MCF 10A (cell line): ENCODE data around the gene MPEG1. TPM values are rescaled to one million over a fixed set of nuclear protein-coding genes. Genes with fewer than 3 reads are reported as not detected.

Source experiments
- BruUV-seq: library from RNA; stranded (reverse); fragments of 400-500 nt; replicated peaks from 2 replicates; lab custom pipeline; 2021; lab: Mats Ljungman, UMichigan
- CTCF ChIA-PET: fragments of 300-600 bp; sonication (Branson Sonifier 250); formaldehyde crosslinking; extraction: SDS; loops from one replicate; lab custom pipeline; 2021; ENCODE audit warnings: antibody characterized with exemption, inconsistent platforms; lab: Yijun Ruan, JAX
- POLR2A ChIA-PET: fragments of 300-600, 350-650 bp; sonication (Branson Sonifier 250); formaldehyde crosslinking; extraction: SDS; loops from one replicate; lab custom pipeline; 2020; ENCODE audit warnings: antibody characterized with exemption, inconsistent platforms; lab: Yijun Ruan, JAX
- DNase-seq: peaks from one replicate; pipeline ENCODE4 v3.0.0-alpha.2; 2018; ENCODE audit not compliant: unreplicated experiment
- H3K27ac Mint-ChIP-seq: one replicate; pipeline ENCODE4 v1.8.0; 2022; ENCODE audit warnings: mild to moderate bottlenecking, low read depth, mixed read lengths; ENCODE audit not compliant: unreplicated experiment
- H3K27me3 Mint-ChIP-seq: one replicate; pipeline ENCODE4 v1.8.0; 2022; ENCODE audit warnings: mixed read lengths; ENCODE audit not compliant: insufficient read depth, unreplicated experiment
- H3K36me3 Mint-ChIP-seq: one replicate; pipeline ENCODE4 v1.8.0; 2022; ENCODE audit warnings: mild to moderate bottlenecking, moderate library complexity, mixed read lengths; ENCODE audit not compliant: insufficient read depth, unreplicated experiment
- H3K4me1 Mint-ChIP-seq: one replicate; pipeline ENCODE4 v1.8.0; 2022; ENCODE audit warnings: mixed read lengths; ENCODE audit not compliant: insufficient read depth, unreplicated experiment
- H3K4me3 Mint-ChIP-seq: one replicate; pipeline ENCODE4 v1.8.0; 2022; ENCODE audit warnings: mild to moderate bottlenecking, moderate library complexity, mixed read lengths; ENCODE audit not compliant: unreplicated experiment
- H3K9me3 Mint-ChIP-seq: one replicate; pipeline ENCODE4 v1.8.0; 2022; ENCODE audit warnings: mixed read lengths; ENCODE audit not compliant: unreplicated experiment
- intact Hi-C: fragments of 100-400 bp; cut with micrococcal nuclease; formaldehyde crosslinking; loops from 2 replicates; pipeline ENCODE4 v1.14.1; 2022
- total RNA-seq: library from RNA; stranded (reverse); gene quantifications from 2 replicates; pipeline ENCODE4 v1.2.3, GENCODE V29; 2022
- TF ChIP-seq, protein P1 (sequence below): fragments of 200-600 bp; IDR thresholded peaks from one replicate; pipeline ENCODE4 v1.8.0; 2022; ENCODE audit warnings: antibody characterized with exemption, mild to moderate bottlenecking; ENCODE audit not compliant: unreplicated experiment

MPEG1 gene
- total RNA-seq, 1 experiment from 2014 or later = not detected

DNA sequence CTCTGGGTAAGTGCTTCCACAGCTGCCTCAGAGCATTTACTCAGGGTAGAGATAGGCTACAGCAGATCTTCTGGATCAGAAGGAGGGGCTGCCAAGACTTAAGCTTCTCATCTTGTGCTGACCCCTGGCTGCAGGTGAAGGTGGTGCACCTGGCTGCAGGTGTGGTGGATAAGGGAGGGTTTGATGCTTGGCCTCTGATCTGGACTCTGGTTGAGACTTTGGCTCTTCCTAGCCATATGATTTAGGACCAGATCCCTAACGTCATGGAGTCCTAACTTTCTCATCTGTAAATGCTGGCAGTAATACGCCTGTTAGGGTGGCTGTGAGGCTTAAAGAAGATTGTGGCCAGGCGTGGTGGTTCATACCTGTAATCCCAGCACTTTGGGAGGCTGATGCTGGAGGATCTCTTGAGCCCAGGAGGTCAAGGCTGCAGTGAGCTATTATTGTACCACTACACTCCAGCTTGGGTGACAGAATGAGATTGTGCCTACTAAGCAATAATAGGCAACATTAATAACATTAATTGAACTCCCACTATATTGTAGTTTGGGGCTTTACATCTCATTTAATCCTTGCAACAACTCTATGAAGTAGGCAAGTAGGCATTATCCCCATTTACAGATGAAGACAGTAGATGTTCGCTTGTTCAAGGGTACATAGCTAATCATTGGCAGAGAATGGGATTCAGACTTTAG lies 30.1 kb downstream of the MPEG1 start:
- no TSS peak for BruUV-seq
- CTCF ChIA-PET = interaction anchor here (0.6 to 27.3 kb wide), 10 partner anchors 9 to 642 kb away, joined by 3 to 530 read pairs (median 3); partner anchors contain the start of gene DTX4

DNA sequence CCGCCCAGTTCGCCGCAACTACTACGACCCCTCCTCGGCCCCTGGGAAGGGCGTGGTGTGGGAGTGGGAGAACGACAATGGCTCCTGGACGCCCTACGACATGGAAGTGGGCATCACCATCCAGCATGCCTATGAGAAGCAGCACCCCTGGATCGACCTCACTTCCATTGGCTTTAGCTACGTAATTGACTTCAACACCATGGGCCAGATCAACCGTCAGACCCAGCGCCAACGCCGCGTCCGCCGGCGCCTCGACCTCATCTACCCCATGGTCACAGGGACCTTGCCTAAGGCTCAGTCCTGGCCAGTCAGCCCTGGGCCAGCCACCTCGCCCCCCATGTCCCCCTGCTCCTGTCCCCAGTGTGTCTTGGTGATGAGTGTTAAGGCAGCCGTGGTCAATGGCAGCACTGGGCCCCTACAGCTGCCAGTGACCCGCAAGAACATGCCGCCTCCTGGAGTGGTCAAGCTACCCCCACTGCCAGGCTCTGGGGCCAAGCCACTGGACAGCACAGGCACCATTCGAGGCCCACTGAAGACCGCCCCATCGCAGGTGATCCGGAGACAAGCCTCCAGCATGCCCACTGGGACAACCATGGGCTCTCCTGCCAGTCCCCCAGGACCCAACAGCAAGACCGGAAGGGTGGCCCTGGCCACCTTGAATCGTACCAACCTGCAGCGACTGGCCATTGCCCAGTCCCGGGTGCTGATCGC lies 30.8 kb downstream of the MPEG1 start:
- no TSS peak for BruUV-seq
- Mint-ChIP-seq H3K4me3 (no peak overlapping the region), H3K27me3 (no peaks in the 10 kb centered on the region), H3K36me3 (peaks cover 17% of the 10 kb centered on the region), H3K9me3 (no peaks in the 10 kb centered on the region), H3K27ac (no peak overlapping the region), H3K4me1 (peaks cover 10% of the 10 kb centered on the region)
- ChIA-PET CTCF (interaction anchor here (0.5 to 27.3 kb wide), 9 partner anchors 8 to 248 kb away, joined by 3 to 530 read pairs (median 3); partner anchors contain the start of gene DTX4), POLR2A (interaction anchor here (2.0 kb wide), 1 partner anchor 8 kb away, joined by 7 read pairs; no protein-coding TSS in a partner anchor)
- intact Hi-C loops = no loop called here
- TF ChIP-seq, protein P1, sequence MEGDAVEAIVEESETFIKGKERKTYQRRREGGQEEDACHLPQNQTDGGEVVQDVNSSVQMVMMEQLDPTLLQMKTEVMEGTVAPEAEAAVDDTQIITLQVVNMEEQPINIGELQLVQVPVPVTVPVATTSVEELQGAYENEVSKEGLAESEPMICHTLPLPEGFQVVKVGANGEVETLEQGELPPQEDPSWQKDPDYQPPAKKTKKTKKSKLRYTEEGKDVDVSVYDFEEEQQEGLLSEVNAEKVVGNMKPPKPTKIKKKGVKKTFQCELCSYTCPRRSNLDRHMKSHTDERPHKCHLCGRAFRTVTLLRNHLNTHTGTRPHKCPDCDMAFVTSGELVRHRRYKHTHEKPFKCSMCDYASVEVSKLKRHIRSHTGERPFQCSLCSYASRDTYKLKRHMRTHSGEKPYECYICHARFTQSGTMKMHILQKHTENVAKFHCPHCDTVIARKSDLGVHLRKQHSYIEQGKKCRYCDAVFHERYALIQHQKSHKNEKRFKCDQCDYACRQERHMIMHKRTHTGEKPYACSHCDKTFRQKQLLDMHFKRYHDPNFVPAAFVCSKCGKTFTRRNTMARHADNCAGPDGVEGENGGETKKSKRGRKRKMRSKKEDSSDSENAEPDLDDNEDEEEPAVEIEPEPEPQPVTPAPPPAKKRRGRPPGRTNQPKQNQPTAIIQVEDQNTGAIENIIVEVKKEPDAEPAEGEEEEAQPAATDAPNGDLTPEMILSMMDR = no peak
- DNase-seq = no peak

More for the DNA sequence above, 30.1 kb downstream of the MPEG1 start:
- Mint-ChIP-seq H3K36me3 (peaks cover 12% of the 10 kb centered on the region), H3K4me3 (no peak overlapping the region), H3K4me1 (peaks cover 10% of the 10 kb centered on the region), H3K9me3 (no peaks in the 10 kb centered on the region), H3K27ac (no peak overlapping the region), H3K27me3 (no peaks in the 10 kb centered on the region)
- DNase-seq = peak; percentile 67
- TF ChIP-seq, protein P1 = peak; percentile 27
- POLR2A ChIA-PET = interaction anchor here (2.0 kb wide), 1 partner anchor 9 kb away, joined by 7 read pairs; no protein-coding TSS in a partner anchor
- intact Hi-C loops = no loop called here

DNA sequence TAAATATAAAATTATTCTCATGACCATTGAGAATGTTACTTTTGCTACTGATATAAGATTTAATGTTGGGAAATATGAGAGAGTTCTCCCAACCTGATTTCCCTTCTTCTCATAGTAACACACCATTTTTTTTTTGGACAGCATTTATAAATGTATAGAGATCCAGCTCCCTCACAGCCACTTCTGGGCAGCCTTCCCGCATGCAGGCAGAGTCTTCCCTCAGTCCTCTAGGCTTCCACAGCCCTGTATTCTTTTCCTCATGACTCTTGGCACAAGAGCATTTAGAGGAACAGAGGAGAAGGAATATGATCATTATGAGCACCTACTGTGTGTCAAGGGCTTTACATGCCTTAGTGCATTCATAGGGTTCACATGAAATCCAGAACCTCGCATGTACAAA lies 31.8 kb downstream of the MPEG1 start:
- intact Hi-C loops = no loop called here
- H3K4me1 Mint-ChIP-seq = peaks cover 12% of the 10 kb centered on the region
- ChIA-PET POLR2A (no interaction called here), CTCF (interaction anchor here (0.6 to 27.3 kb wide), 7 partner anchors 7 to 711 kb away, joined by 3 to 530 read pairs (median 6); partner anchors contain the start of gene DTX4)
- H3K4me3 Mint-ChIP-seq = no peak overlapping the region
- H3K36me3 Mint-ChIP-seq = peaks cover 21% of the 10 kb centered on the region
- BruUV-seq = no TSS peak
- no peak overlapping the region for H3K27ac Mint-ChIP-seq
- H3K27me3 Mint-ChIP-seq = no peaks in the 10 kb centered on the region
- H3K9me3 Mint-ChIP-seq = no peaks in the 10 kb centered on the region
- TF ChIP-seq, protein P1 = no peak
- no peak for DNase-seq

DNA sequence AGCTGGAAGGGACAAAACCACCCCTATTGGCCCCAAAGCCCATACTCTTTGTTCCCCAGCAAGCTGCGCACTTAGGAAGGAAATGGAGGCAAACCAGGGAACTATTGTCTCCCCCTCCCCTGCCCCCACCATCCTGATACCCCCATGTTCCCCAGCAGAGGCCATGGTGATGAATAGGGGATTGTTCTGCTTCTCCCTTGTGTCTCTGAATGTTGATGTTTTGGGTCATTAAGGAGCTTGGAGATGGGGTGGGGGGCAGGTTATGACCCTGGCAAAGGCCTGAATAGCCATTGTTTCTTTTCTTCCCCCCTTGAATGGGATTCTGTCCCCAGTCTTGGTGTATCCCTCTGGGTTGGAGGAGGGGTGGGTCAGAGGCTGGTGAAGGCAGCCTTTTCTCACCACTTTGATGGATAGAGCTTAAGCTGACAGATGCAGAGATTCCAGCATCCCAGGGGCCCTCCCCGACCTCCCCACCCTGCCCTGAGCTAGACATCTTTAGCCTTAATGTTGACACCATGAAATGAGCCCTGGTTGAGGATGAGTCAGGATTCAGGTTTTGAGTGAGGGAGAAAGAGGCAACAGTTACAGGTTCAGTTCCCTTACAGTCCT lies 32.5 kb downstream of the MPEG1 start:
- Mint-ChIP-seq H3K27me3 (no peaks in the 10 kb centered on the region), H3K4me3 (no peak overlapping the region), H3K9me3 (no peaks in the 10 kb centered on the region), H3K27ac (no peak overlapping the region), H3K36me3 (peaks cover 21% of the 10 kb centered on the region), H3K4me1 (peaks cover 15% of the 10 kb centered on the region)
- BruUV-seq = no TSS peak
- ChIA-PET POLR2A (no interaction called here), CTCF (interaction anchor here (0.5 to 27.3 kb wide), 9 partner anchors 6 to 612 kb away, joined by 3 to 530 read pairs (median 6); partner anchors contain the start of gene DTX4)
- TF ChIP-seq, protein P1 = no peak
- no peak for DNase-seq
- intact Hi-C loops = no loop called here
